Natural killer cell (primary cell): ENCODE data around the gene ODAM. TPM values are rescaled to one million over a fixed set of nuclear protein-coding genes. Genes with fewer than 3 reads are reported as not detected.

Source experiments
- ATAC-seq, 3 donors: fragments of 150-1000 bp in 2 of 3; fragments of 200-7000 bp in 1 of 3; cut with Tn5 transposase; 1 replicate in 1 of 3; 2 replicates in 2 of 3; pipeline ENCODE4 v1.10.0; 2021; ENCODE audit warnings: mild to moderate bottlenecking in 2 of 3, moderate library complexity in 2 of 3
- DNase-seq, 2 donors: peaks; one replicate each; pipeline versions ENCODE4 v3.0.0 to v3.0.0-alpha.2; 2013 to 2021; ENCODE audit warnings: mixed read lengths in 1 of 2
- H3K27ac ChIP-seq: one replicate; pipeline ENCODE4 v1.5.1; 2013; ENCODE audit warnings: mild to moderate bottlenecking, low read length
- H3K27me3 ChIP-seq: one replicate; pipeline ENCODE4 v1.6.1; 2013; ENCODE audit warnings: low read length; ENCODE audit not compliant: control insufficient read depth, insufficient read depth
- H3K36me3 ChIP-seq: one replicate; pipeline ENCODE4 v1.6.1; 2013; ENCODE audit warnings: low read length; ENCODE audit not compliant: control insufficient read depth, insufficient read depth
- H3K4me1 ChIP-seq: one replicate; pipeline ENCODE4 v1.6.1; 2013; ENCODE audit warnings: low read length; ENCODE audit not compliant: control insufficient read depth, insufficient read depth
- H3K4me3 ChIP-seq: one replicate; pipeline ENCODE4 v1.5.1; 2013; ENCODE audit warnings: low read length
- H3K9me3 ChIP-seq: one replicate; pipeline ENCODE4 v1.6.1; 2013; ENCODE audit warnings: low read length; ENCODE audit not compliant: control insufficient read depth, insufficient read depth
- H3K27ac Mint-ChIP-seq, 2 donors: one replicate each; pipeline ENCODE4 v1.8.0; 2022; ENCODE audit warnings: mild to moderate bottlenecking in 2 of 2, mixed read lengths in 2 of 2, moderate library complexity in 1 of 2
- H3K27me3 Mint-ChIP-seq, 2 donors: one replicate each; pipeline ENCODE4 v1.8.0; 2022; ENCODE audit warnings: low read depth in 2 of 2, mixed read lengths in 2 of 2
- H3K36me3 Mint-ChIP-seq: one replicate; pipeline ENCODE4 v1.8.0; 2022; ENCODE audit warnings: mixed read lengths
- H3K4me1 Mint-ChIP-seq, 2 donors: one replicate each; pipeline ENCODE4 v1.8.0; 2022; ENCODE audit warnings: mixed read lengths in 2 of 2
- H3K4me3 Mint-ChIP-seq: one replicate; pipeline ENCODE4 v1.8.0; 2022; ENCODE audit warnings: mild to moderate bottlenecking, moderate library complexity, mixed read lengths
- H3K9me3 Mint-ChIP-seq, 2 donors: one replicate each; pipeline ENCODE4 v1.8.0; 2022; ENCODE audit warnings: mixed read lengths in 2 of 2
- CTCF ChIP-seq: fragments of 200-600 bp; IDR thresholded peaks from one replicate; pipeline ENCODE4 v1.8.0; 2022; ENCODE audit warnings: antibody characterized with exemption
- WGBS: methylation state at CpG from one replicate; pipeline ENCODE4 v1.1.7; 2013; ENCODE audit warnings: missing lambda C conversion rate; ENCODE audit not compliant: insufficient coverage; 5-methylcytosine and 5-hydroxymethylcytosine counted together
- intact Hi-C: fragments of 100-400 bp; cut with micrococcal nuclease; formaldehyde crosslinking; loops from one replicate; pipeline ENCODE4 v1.14.2; 2022
- total RNA-seq, 4 donors: library from RNA; stranded (reverse); fragments of 120-200 nt in 1 of 4; gene quantifications; one replicate each; pipeline versions ENCODE4 v1.2.3 to v1.2.4, GENCODE V29; 2013 to 2022

ODAM gene
- total RNA-seq, 3 donors from 2014 or later (not counting 1 experiment from before 2014, with no cell fraction given): not detected

- 78% methylated on average over 2 of the region's 2 CpGs for WGBS
- Histone ChIP-seq H3K9me3 (no peaks in the 10 kb centered on the region), H3K27ac (no peak overlapping the region), H3K4me3 (no peak overlapping the region), H3K4me1 (no peaks in the 10 kb centered on the region), H3K36me3 (no peaks in the 10 kb centered on the region), H3K27me3 (no peaks in the 10 kb centered on the region)
- no peak overlapping the region for H3K4me3 Mint-ChIP-seq
- intact Hi-C loops: no loop called here
- TF ChIP-seq CTCF: no peak
- H3K36me3 Mint-ChIP-seq: no peaks in the 10 kb centered on the region
- H3K27ac Mint-ChIP-seq: no peak overlapping the region
- peaks cover 0 to 4% of the 10 kb centered on the region in 2 donors for H3K9me3 Mint-ChIP-seq
- H3K27me3 Mint-ChIP-seq: no peaks in the 10 kb centered on the region
- ATAC-seq: no peak
- DNase-seq: no peak
- H3K4me1 Mint-ChIP-seq: no peaks in the 10 kb centered on the region
Measured at GRCh38 chr4:70158576-70158975, 36.9 kb upstream of the ODAM start.

- no peak for DNase-seq
- Mint-ChIP-seq H3K36me3 (no peaks in the 10 kb centered on the region), H3K9me3 (peaks cover 0 to 9% of the 10 kb centered on the region in 2 donors), H3K4me3 (no peak overlapping the region), H3K27me3 (no peaks in the 10 kb centered on the region), H3K27ac (no peak overlapping the region), H3K4me1 (no peaks in the 10 kb centered on the region)
- no peaks in the 10 kb centered on the region for H3K36me3 ChIP-seq
- WGBS: 76% methylated on average over 4 of the region's 5 CpGs
- H3K4me1 ChIP-seq: no peaks in the 10 kb centered on the region
- H3K9me3 ChIP-seq: no peaks in the 10 kb centered on the region
- no peaks in the 10 kb centered on the region for H3K27me3 ChIP-seq
- intact Hi-C loops: no loop called here
- TF ChIP-seq CTCF: no peak
- no peak for ATAC-seq
- H3K4me3 ChIP-seq: no peak overlapping the region
- no peak overlapping the region for H3K27ac ChIP-seq
Measured at GRCh38 chr4:70177090-70177489, 18.4 kb upstream of the ODAM start.

GRCh38 chr4:70178075-70178660 lies 17.4 kb upstream of the ODAM start:
- Mint-ChIP-seq H3K9me3 (peaks cover 0 to 9% of the 10 kb centered on the region in 2 donors), H3K4me3 (no peak overlapping the region), H3K4me1 (no peaks in the 10 kb centered on the region), H3K27ac (no peak overlapping the region), H3K36me3 (no peaks in the 10 kb centered on the region), H3K27me3 (no peaks in the 10 kb centered on the region)
- Histone ChIP-seq H3K27me3 (no peaks in the 10 kb centered on the region), H3K9me3 (no peaks in the 10 kb centered on the region), H3K36me3 (no peaks in the 10 kb centered on the region), H3K27ac (no peak overlapping the region), H3K4me1 (no peaks in the 10 kb centered on the region), H3K4me3 (no peak overlapping the region)
- WGBS: 68% methylated on average over 4 of the region's 5 CpGs
- ATAC-seq: no peak
- no peak for DNase-seq
- TF ChIP-seq CTCF: no peak
- intact Hi-C loops: no loop called here

GRCh38 chr4:70179811-70180210 lies 15.7 kb upstream of the ODAM start:
- no peaks in the 10 kb centered on the region for H3K36me3 Mint-ChIP-seq
- H3K9me3 ChIP-seq: no peaks in the 10 kb centered on the region
- no peak overlapping the region for H3K4me3 Mint-ChIP-seq
- no peaks in the 10 kb centered on the region for H3K27me3 Mint-ChIP-seq
- H3K36me3 ChIP-seq: no peaks in the 10 kb centered on the region
- peaks cover 0 to 4% of the 10 kb centered on the region in 2 donors for H3K9me3 Mint-ChIP-seq
- ATAC-seq: no peak
- WGBS: 88% methylated on average over 1 of the region's 2 CpGs
- no peaks in the 10 kb centered on the region for H3K27me3 ChIP-seq
- intact Hi-C loops: no loop called here
- no peak for TF ChIP-seq CTCF
- H3K4me3 ChIP-seq: no peak overlapping the region
- no peaks in the 10 kb centered on the region for H3K4me1 ChIP-seq
- H3K27ac ChIP-seq: no peak overlapping the region
- H3K27ac Mint-ChIP-seq: no peak overlapping the region
- H3K4me1 Mint-ChIP-seq: no peaks in the 10 kb centered on the region
- DNase-seq: no peak
